CD8-positive, alpha-beta memory T cell (primary cell): ENCODE measurements around the gene C10orf62. TPM values are rescaled to one million over a fixed set of nuclear protein-coding genes. Genes with fewer than 3 reads are reported as not detected.
A peak's percentile ranks its signal among the peaks of the same experiment; 100 is the strongest.
"Not testable (repeated sequence)": the region's sequence is repeated elsewhere in the genome, so short reads cannot be mapped to it uniquely, and the experiment has no call there.

Experiments used
- CTCF ChIA-PET: fragments of 350-600 bp; sonication (Branson Sonifier 250); formaldehyde crosslinking; loops from one replicate; lab custom pipeline; 2021; ENCODE audit warnings: antibody characterized with exemption; lab: Charles Lee
- POLR2A ChIA-PET: fragments of 350-600 bp; sonication (Branson Sonifier 250); formaldehyde crosslinking; loops from one replicate; lab custom pipeline; 2021; ENCODE audit warnings: antibody characterized with exemption; lab: Charles Lee
- DNase-seq, 5 donors: peaks; one replicate each; pipeline versions ENCODE4 v3.0.0 to v3.0.0-alpha.2; 2020 to 2022; ENCODE audit warnings: mixed read lengths in 1 of 5
- H3K27ac ChIP-seq: one replicate; pipeline ENCODE4 v1.7.0; 2013; ENCODE audit warnings: low read depth, mild to moderate bottlenecking, low read length, moderate library complexity
- H3K27me3 ChIP-seq: 2 replicates; pipeline ENCODE4 v1.7.0; 2013; ENCODE audit warnings: low read length, mild to moderate bottlenecking; ENCODE audit not compliant: insufficient read depth, poor library complexity, severe bottlenecking
- H3K36me3 ChIP-seq: 2 replicates; pipeline ENCODE4 v1.7.0; 2013; ENCODE audit warnings: mild to moderate bottlenecking, low read length, moderate library complexity; ENCODE audit not compliant: insufficient read depth
- H3K4me1 ChIP-seq: 2 replicates; pipeline ENCODE4 v1.7.0; 2013; ENCODE audit warnings: mild to moderate bottlenecking, low read length, moderate library complexity; ENCODE audit not compliant: insufficient read depth
- H3K4me3 ChIP-seq: 2 replicates; pipeline ENCODE4 v1.7.0; 2013; ENCODE audit warnings: mild to moderate bottlenecking, low read length
- H3K9me3 ChIP-seq: 2 replicates; pipeline ENCODE4 v1.7.0; 2013; ENCODE audit warnings: mild to moderate bottlenecking, low read length
- H3K27ac Mint-ChIP-seq, 8 donors: one replicate each; pipeline ENCODE4 v1.8.0; 2020 to 2021; ENCODE audit warnings: mixed read lengths in 8 of 8, mild to moderate bottlenecking in 6 of 8, inconsistent platforms in 3 of 8, moderate library complexity in 3 of 8
- H3K27me3 Mint-ChIP-seq, 2 donors: one replicate each; pipeline ENCODE4 v1.8.0; 2020 to 2021; ENCODE audit warnings: mixed read lengths in 2 of 2, mild to moderate bottlenecking in 1 of 2, moderate library complexity in 1 of 2
- H3K36me3 Mint-ChIP-seq, 3 donors: one replicate each; pipeline ENCODE4 v1.8.0; 2020 to 2021; ENCODE audit warnings: mixed read lengths in 3 of 3, inconsistent platforms in 1 of 3, mild to moderate bottlenecking in 1 of 3
- H3K4me1 Mint-ChIP-seq, 3 donors: one replicate each; pipeline ENCODE4 v1.8.0; 2020 to 2021; ENCODE audit warnings: mixed read lengths in 3 of 3, inconsistent platforms in 1 of 3, mild to moderate bottlenecking in 1 of 3
- H3K4me3 Mint-ChIP-seq, 7 donors: one replicate each; pipeline ENCODE4 v1.8.0; 2020 to 2021; ENCODE audit warnings: mixed read lengths in 7 of 7, mild to moderate bottlenecking in 6 of 7, moderate library complexity in 4 of 7, inconsistent platforms in 2 of 7
- H3K9me3 Mint-ChIP-seq, 5 donors: one replicate each; pipeline ENCODE4 v1.8.0; 2020 to 2022; ENCODE audit warnings: mixed read lengths in 5 of 5, mild to moderate bottlenecking in 3 of 5, moderate library complexity in 2 of 5, inconsistent platforms in 1 of 5
- polyA plus RNA-seq: library from polyadenylated mRNA; unstranded; fragments of 300-500 nt; fragmentation: Illumina TruSeq; gene quantifications from one replicate; pipeline ENCODE4 v1.2.3, GENCODE V29; 2021
- total RNA-seq, 2 experiments: library from RNA; stranded (reverse); gene quantifications; one replicate each; pipeline ENCODE4 v1.2.3, GENCODE V29; 2021

C10orf62 gene
- total and polyA plus RNA-seq, 3 experiments from 2014 or later, result not detected

DNA sequence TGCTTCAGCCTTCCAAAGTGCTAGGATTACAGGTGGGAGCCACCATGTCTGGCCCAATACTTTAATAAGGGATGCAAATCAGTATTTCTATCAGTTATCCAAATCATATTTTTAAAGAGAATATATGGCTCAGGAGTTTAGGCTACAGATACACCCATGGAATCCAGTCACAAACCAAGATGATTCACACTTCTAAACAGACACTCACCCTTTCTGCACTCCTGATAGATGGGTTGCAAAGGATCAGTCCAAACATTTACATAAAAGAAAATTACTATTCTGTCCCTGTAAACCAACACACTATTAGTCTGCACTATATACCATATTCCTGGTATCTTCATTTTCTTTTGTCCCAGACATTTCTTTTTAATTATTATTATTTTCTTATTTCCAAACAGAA is 41.6 kb downstream of the C10orf62 start:
- ChIA-PET POLR2A (no interaction called here), CTCF (no interaction called here)
- Histone ChIP-seq H3K27me3 (no peaks in the 10 kb centered on the region), H3K36me3 (no peaks in the 10 kb centered on the region), H3K4me3 (no peak overlapping the region), H3K27ac (no peak overlapping the region), H3K4me1 (peaks cover 6% of the 10 kb centered on the region), H3K9me3 (no peaks in the 10 kb centered on the region)
- Mint-ChIP-seq H3K4me1 (peaks cover 14 to 17% (median 15%) of the 10 kb centered on the region in 3 donors), H3K9me3 (no peaks in the 10 kb centered on the region), H3K27ac (peak overlapping the region in 1 of 8 donors; percentile 36), H3K27me3 (peaks cover 0 to 3% of the 10 kb centered on the region in 2 donors), H3K4me3 (peak overlapping the region in 2 of 7 donors; percentile 23 to 50), H3K36me3 (peaks cover 0 to 8% (median 3%) of the 10 kb centered on the region in 3 donors)
- no peak for DNase-seq

DNA sequence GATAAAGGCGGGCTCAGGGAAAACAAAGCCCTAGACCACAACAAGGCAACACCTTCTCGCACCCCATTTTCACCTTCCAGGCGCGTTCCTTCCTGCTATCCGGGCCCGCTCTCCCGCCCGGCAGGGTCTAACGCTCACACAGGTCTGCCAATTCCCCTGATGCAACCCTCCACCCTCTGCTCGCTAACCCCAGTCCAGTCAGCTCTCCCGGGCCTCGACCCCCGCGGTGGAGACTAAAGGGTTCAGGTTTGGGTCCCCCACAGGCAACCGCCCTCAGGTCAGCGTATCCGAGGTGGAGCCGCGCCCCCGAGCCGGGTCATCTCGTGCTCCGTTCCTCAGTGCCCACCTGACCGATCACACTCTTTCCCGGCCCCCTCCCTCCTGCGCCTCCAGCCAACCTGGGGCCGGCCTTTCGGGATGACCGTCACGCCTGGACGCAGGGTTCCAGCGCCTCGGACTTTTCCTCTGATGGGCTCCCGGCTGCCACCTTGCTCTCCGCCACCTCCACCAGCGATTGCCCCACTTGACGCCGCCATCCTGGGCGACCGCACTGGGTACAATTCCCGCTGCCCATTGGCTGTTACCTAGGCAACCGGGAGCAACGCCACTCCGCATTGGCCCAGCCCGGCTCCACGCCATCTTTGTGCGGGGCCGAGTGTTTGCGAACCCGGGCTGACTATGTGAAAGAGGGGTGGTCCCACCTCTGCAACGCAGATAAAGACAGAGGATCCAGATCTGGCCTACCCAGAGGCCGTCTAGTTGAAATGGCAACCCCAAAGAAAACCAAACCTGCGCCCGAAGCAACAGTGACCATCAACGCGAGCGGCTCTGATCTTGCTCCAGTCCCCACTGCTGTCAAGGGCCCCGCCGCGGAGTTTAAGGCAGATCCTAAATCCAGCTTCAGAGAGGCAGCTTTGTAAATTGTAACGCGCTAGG is 43.7 kb downstream of the C10orf62 start, which contains the start of gene MORN4:
TSS of gene MORN4 (minus strand) at position 552 of the 936 bp plus-strand sequence. CDS start 13,847 bp downstream, outside the sequence.
- peaks cover 0 to 8% (median 3%) of the 10 kb centered on the region in 3 donors for H3K36me3 Mint-ChIP-seq
- H3K27ac Mint-ChIP-seq, result peak within 1 kb of the TSS; percentile 70 to 95 (median 90)
- DNase-seq, result peak; percentile 85 to 95 (median 89)
- no peaks in the 10 kb centered on the region for H3K27me3 ChIP-seq
- peak within 1 kb of the TSS; percentile 68 for H3K4me3 ChIP-seq
- H3K4me3 Mint-ChIP-seq, result peak within 1 kb of the TSS; percentile 96 to 99 (median 98)
- ChIA-PET CTCF (no interaction called here), POLR2A (no interaction called here)
- peaks cover 0 to 3% of the 10 kb centered on the region in 2 donors for H3K27me3 Mint-ChIP-seq
- no peaks in the 10 kb centered on the region for H3K9me3 ChIP-seq
- H3K4me1 ChIP-seq, result peaks cover 6% of the 10 kb centered on the region
- H3K36me3 ChIP-seq, result no peaks in the 10 kb centered on the region
- peaks cover 14 to 17% (median 15%) of the 10 kb centered on the region in 3 donors for H3K4me1 Mint-ChIP-seq
- H3K27ac ChIP-seq, result peak within 1 kb of the TSS; percentile 25
- H3K9me3 Mint-ChIP-seq, result no peaks in the 10 kb centered on the region

DNA sequence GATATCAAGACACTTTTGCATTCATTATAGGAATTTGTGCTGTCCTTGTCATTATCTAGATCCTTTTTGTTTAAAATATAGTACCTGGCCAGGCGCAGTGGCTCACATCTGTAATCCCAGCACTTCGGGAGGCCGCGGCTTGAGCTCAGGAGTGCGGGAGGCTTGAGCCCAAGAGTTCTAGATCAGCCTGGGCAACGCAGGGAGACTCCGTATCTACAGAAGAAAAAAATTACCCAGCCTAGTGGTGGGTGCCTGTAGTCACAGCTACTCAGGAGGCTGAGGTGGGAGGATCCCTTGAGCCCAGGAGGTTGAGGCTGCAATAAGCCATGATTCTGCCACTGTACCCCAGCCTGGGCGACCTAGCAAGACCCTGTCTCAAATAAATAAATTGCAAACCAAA is 44.4 kb downstream of the C10orf62 start:
- Mint-ChIP-seq H3K4me1 (peaks cover 14 to 17% (median 15%) of the 10 kb centered on the region in 3 donors), H3K4me3 (peak overlapping the region; percentile 96 to 99 (median 98)), H3K36me3 (peaks cover 0 to 8% (median 3%) of the 10 kb centered on the region in 3 donors), H3K9me3 (no peaks in the 10 kb centered on the region), H3K27ac (peak overlapping the region in 7 of 8 donors; percentile 51 to 94 (median 88)), H3K27me3 (peaks cover 0 to 3% of the 10 kb centered on the region in 2 donors)
- H3K36me3 ChIP-seq, result no peaks in the 10 kb centered on the region
- DNase-seq, result peak in 1 of 5 donors; percentile 1
- H3K9me3 ChIP-seq, result no peaks in the 10 kb centered on the region
- no peak overlapping the region for H3K27ac ChIP-seq
- H3K4me1 ChIP-seq, result peaks cover 6% of the 10 kb centered on the region
- POLR2A ChIA-PET, result no interaction called here
- CTCF ChIA-PET, result no interaction called here
- peak overlapping the region; percentile 68 for H3K4me3 ChIP-seq
- H3K27me3 ChIP-seq, result no peaks in the 10 kb centered on the region

DNA sequence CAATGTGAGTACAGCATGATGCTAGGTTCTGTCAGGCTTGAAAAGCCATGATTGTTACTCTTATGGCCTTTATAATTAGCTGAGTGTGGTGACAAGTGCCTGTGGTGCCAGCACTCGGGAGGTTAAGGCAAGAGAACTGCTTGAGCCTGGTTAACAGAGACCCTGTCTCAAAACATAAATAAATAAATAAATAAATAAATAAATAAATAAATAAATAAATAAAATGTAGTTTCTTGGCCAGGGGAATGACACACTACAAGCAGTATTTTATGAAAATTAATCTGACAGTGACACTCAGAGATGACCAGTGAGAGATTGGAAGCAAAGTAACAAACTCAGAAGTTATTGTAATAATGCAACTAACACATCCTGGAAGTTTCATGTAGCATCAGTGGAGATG is 46.1 kb downstream of the C10orf62 start:
- Mint-ChIP-seq H3K36me3 (peaks cover 0 to 10% (median 3%) of the 10 kb centered on the region in 3 donors), H3K4me1 (peaks cover 18 to 23% (median 22%) of the 10 kb centered on the region in 3 donors), H3K27me3 (peaks cover 0 to 3% of the 10 kb centered on the region in 2 donors), H3K9me3 (no peaks in the 10 kb centered on the region), H3K4me3 (no peak overlapping the region), H3K27ac (no peak overlapping the region)
- H3K4me1 ChIP-seq, result peaks cover 11% of the 10 kb centered on the region
- CTCF ChIA-PET, result no interaction called here
- no peak overlapping the region for H3K4me3 ChIP-seq
- H3K9me3 ChIP-seq, result no peaks in the 10 kb centered on the region
- no peaks in the 10 kb centered on the region for H3K27me3 ChIP-seq
- POLR2A ChIA-PET, result no interaction called here
- no peaks in the 10 kb centered on the region for H3K36me3 ChIP-seq
- DNase-seq, result no peak
- no peak overlapping the region for H3K27ac ChIP-seq

DNA sequence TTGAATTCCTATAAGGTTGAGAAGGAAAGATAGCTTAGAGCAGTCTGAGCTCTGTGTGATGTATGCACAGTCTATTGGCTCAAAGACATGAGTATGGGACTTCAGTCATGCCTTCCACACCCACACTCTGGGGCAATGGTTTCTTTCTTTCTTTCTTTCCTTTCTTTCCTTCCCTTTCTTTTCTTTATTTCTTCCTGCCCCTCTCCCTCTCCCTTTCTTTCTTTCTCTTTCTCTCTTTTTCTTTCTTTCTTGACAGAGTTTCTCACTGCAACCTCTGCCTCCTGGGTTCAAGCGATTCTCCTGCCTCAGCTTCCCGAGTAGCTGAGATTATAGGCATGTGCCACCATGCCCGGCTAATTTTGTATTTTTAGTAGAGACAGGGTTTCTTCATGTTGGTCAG is 49.6 kb downstream of the C10orf62 start:
- H3K27ac ChIP-seq, DNase-seq, H3K9me3 ChIP-seq, H3K9me3 Mint-ChIP-seq, H3K4me3 Mint-ChIP-seq, POLR2A ChIA-PET, H3K27me3 Mint-ChIP-seq, H3K4me3 ChIP-seq, H3K36me3 ChIP-seq, H3K27me3 ChIP-seq: not testable (repeated sequence)
- H3K4me1 Mint-ChIP-seq, result peaks cover 24 to 31% (median 27%) of the 10 kb centered on the region in 3 donors
- H3K27ac Mint-ChIP-seq, result peak overlapping the region in 1 of 8 donors; percentile 7
- H3K4me1 ChIP-seq, result peaks cover 18% of the 10 kb centered on the region
- CTCF ChIA-PET, result interaction anchor here (1.0 to 1.1 kb wide), 2 partner anchors 9 to 38 kb away, joined by 3 read pairs; no protein-coding TSS in a partner anchor
- H3K36me3 Mint-ChIP-seq, result peaks cover 0 to 10% (median 2%) of the 10 kb centered on the region in 3 donors

DNA sequence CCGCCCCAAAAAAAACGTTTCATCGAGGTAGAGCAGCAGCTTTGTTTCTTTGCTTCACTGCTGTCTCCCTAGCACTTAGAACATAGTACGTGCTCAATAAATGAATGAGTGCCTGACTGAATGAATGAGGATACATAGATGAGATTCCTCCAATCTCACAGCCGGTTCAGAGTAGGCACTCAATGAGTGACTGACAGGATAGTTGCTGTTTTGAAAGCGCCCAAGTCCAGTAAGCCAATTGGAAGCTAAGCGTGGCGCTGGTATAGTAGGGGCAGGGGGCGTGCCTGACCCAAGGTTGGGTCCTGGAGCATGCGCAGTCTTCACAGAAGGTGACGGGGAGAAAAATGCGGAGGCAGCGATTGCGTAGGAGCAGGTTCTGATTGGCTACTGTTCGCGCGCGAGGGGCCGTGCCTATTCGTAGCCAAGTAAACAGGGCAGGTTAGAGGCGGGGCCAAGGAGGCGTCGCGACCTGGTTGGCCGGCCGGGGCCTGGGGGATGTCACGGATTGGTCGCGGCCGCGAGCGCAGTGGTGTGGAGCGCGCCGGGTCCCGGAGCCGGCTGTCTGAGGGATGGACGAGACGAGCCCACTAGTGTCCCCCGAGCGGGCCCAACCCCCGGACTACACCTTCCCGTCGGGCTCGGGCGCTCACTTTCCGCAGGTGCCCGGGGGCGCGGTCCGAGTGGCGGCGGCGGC is 50.8 kb downstream of the C10orf62 start, which contains the start of gene PI4K2A:
TSS of gene PI4K2A (plus strand) at position 498 of the 694 bp plus-strand sequence. CDS start at position 570, 72 bp downstream.
- no peaks in the 10 kb centered on the region for H3K9me3 Mint-ChIP-seq
- Histone ChIP-seq H3K27ac (peak within 1 kb of the TSS; percentile 65), H3K4me3 (peak within 1 kb of the TSS; percentile 78), H3K9me3 (no peaks in the 10 kb centered on the region), H3K36me3 (no peaks in the 10 kb centered on the region), H3K4me1 (peaks cover 18% of the 10 kb centered on the region), H3K27me3 (no peaks in the 10 kb centered on the region)
- H3K27ac Mint-ChIP-seq, result peak within 1 kb of the TSS; percentile 83 to 99 (median 90)
- ChIA-PET CTCF (no interaction called here), POLR2A (interaction anchor here (0.6 to 0.9 kb wide), 2 partner anchors 9 to 96 kb away, joined by 3 to 5 read pairs; no protein-coding TSS in a partner anchor)
- H3K4me1 Mint-ChIP-seq, result peaks cover 26 to 31% (median 27%) of the 10 kb centered on the region in 3 donors
- H3K27me3 Mint-ChIP-seq, result no peaks in the 10 kb centered on the region
- peak within 1 kb of the TSS; percentile 94 to 99 (median 96) for H3K4me3 Mint-ChIP-seq
- peak; percentile 98 to 99 (median 98) for DNase-seq
- peaks cover 0 to 19% (median 2%) of the 10 kb centered on the region in 3 donors for H3K36me3 Mint-ChIP-seq
